ENCODE measurements around the gene CTNND2. TPM values are rescaled to one million over a fixed set of nuclear protein-coding genes. Genes with fewer than 3 reads are reported as not detected.

The CTNND2 gene
- total and polyA plus RNA-seq, 5 experiments from 2014 or later: not detected

DNA sequence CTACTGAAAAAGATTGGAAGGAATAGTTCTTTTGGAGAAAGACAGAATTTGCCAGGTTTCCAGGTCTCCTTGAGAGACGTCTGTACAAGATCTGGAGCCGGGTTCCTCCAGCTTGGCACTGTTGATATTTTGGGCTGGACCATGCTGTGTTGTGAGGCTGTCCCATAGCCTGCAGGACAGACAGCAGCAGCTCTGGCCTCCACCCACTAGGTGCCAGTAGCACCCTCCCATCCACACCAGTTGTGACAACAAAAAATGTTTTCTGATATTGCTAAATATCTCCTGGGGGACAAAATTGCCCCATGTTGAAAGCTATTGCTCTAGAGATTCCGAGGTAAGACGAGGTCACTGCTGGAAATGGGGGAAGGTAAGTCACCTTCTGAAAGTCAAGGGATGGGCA lies 855.5 kb downstream of the CTNND2 start:
- Mint-ChIP-seq H3K4me3 (no peak overlapping the region), H3K36me3 (no peaks in the 10 kb centered on the region), H3K9me3 (no peaks in the 10 kb centered on the region), H3K4me1 (no peaks in the 10 kb centered on the region), H3K27ac (no peak overlapping the region), H3K27me3 (peaks cover 0 to 10% (median 1%) of the 10 kb centered on the region in 5 donors)
- POLR2A ChIA-PET: no interaction called here
- no peak for ATAC-seq
- no peak for DNase-seq

DNA sequence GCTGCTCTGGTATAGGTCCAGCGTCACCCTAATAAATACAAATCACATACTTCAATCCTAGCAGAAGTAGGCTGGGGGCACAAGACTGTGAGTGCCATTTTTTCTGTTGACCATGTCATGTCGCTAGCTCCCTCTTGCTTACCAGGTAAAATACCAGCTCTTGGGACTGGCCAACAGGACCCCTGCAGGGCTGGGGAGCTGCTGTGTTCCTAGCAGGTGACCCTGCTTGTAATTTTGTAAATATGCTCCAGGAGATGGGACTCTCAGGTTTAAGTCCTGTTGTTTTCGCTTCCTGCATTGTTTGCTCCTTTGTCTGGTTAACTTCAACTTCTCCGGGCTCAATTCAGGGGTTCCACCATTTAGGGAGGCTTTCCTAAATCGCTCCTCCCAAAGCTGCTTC lies 856.6 kb downstream of the CTNND2 start:
- Mint-ChIP-seq H3K27me3 (peaks cover 0 to 10% (median 1%) of the 10 kb centered on the region in 5 donors), H3K36me3 (no peaks in the 10 kb centered on the region), H3K9me3 (no peaks in the 10 kb centered on the region), H3K4me3 (no peak overlapping the region), H3K4me1 (no peaks in the 10 kb centered on the region), H3K27ac (no peak overlapping the region)
- POLR2A ChIA-PET: no interaction called here
- ATAC-seq: no peak
- DNase-seq: no peak

DNA sequence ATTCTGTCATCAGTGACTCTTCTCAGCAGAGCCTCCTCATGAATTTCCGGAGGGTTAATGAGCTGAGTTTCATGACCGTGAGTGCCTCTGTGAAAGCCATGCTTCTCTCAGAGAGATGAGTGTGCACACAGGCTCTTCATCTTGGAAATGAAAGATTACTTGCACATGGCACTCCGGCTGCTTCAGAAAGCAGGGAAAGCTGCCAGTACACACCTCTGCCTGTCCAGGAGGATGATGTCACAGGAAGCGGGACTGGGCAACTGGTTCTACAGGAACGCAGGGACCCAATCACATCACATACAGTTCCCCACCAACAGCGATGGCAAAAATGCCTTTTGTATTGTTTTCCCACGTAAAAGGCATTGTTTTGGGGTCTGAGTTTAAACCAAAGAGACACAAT lies 857.2 kb downstream of the CTNND2 start:
- Mint-ChIP-seq H3K4me3 (no peak overlapping the region), H3K36me3 (no peaks in the 10 kb centered on the region), H3K4me1 (no peaks in the 10 kb centered on the region), H3K27ac (no peak overlapping the region), H3K9me3 (no peaks in the 10 kb centered on the region), H3K27me3 (peaks cover 0 to 10% (median 3%) of the 10 kb centered on the region in 5 donors)
- POLR2A ChIA-PET: no interaction called here
- ATAC-seq: no peak
- DNase-seq: no peak

DNA sequence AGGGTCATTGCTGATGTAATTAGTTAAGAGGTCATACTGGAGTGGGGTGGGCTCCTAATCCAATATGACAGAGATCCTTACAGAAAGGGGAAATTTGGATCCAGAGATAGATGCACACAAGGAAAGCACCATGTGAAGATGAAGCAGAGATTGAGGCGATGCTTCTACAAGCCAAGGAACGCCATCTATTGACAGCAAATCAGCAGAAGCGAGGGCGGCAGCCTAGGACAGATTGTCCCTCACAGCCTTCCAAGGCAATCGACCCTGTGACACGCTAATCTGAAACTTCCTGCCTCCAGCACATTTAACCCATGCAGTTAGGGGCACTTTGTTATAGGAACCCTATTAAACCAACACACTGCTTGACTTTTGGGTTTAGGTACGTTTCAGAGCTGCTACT lies 858.1 kb downstream of the CTNND2 start:
- peaks cover 0 to 10% (median 5%) of the 10 kb centered on the region in 5 donors for H3K27me3 Mint-ChIP-seq
- POLR2A ChIA-PET: no interaction called here
- no peaks in the 10 kb centered on the region for H3K9me3 Mint-ChIP-seq
- DNase-seq (no peak), ATAC-seq (no peak)
- H3K36me3 Mint-ChIP-seq: no peaks in the 10 kb centered on the region
- no peak overlapping the region for H3K27ac Mint-ChIP-seq
- no peak overlapping the region for H3K4me3 Mint-ChIP-seq
- no peaks in the 10 kb centered on the region for H3K4me1 Mint-ChIP-seq

DNA sequence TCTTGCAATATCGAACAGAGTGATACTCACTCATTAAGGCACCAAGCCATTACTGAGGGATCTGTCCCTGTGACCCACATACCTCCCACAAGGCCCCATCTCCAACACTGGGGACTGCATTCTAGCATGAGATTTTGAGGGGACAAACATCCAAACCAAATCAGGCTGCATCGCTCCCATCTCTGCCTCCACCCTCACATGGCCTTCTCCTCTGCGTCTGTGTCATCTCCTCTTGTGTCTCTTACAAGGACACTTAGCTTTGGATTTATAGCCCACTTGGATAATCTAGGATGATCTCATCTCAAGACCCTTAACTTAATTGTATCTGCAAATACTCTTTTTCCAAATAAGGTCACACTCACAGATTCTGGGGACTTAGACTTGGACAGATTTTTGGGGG lies 858.8 kb downstream of the CTNND2 start:
- Mint-ChIP-seq H3K27ac (no peak overlapping the region), H3K4me1 (no peaks in the 10 kb centered on the region), H3K27me3 (peaks cover 0 to 10% (median 5%) of the 10 kb centered on the region in 5 donors), H3K9me3 (no peaks in the 10 kb centered on the region), H3K36me3 (no peaks in the 10 kb centered on the region), H3K4me3 (no peak overlapping the region)
- POLR2A ChIA-PET: no interaction called here
- DNase-seq (no peak), ATAC-seq (no peak)

DNA sequence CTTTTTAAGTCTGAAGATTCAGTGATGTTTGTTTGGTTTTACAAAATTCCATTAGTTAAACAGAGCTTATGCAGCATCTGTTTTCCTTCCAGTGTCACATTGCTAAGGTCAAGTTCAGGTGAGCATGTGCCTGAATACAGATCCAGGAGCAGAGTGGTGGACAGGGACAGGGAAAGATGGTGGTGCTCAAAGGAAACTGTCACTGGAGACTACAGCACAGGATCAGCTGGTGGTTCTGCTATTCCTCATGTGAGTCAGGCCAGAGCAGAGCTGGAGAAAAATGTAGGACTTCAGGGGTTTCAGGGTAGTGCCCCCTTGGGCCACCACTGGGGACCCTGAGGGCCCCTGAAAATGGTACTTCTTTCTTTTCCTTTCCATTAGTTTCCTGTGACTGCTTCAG lies 859.7 kb downstream of the CTNND2 start:
- Mint-ChIP-seq H3K27ac (no peak overlapping the region), H3K4me3 (no peak overlapping the region), H3K36me3 (no peaks in the 10 kb centered on the region), H3K27me3 (peaks cover 0 to 10% (median 3%) of the 10 kb centered on the region in 5 donors), H3K4me1 (no peaks in the 10 kb centered on the region), H3K9me3 (no peaks in the 10 kb centered on the region)
- no peak for ATAC-seq
- DNase-seq: no peak
- POLR2A ChIA-PET: no interaction called here

DNA sequence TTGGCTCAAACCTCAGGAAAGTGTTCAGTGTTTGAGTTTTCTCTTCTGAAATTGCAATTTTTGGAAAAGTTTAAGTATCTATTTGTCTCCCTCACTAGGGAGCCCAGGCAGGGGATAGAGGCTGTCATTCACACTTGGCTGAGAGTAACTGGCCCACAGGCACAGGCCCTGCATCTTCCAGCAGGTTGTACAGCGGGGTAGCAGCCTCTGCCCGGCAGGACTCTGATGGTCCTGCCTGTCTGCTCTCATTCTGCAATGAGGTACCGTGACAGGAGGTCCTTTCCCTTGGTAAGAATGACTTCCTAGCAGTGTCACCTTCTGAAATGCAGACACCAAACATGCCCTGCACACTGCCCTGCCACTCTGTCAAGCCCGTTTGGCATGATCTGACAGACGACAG lies 860.4 kb downstream of the CTNND2 start:
- DNase-seq (no peak), ATAC-seq (no peak)
- no peak overlapping the region for H3K4me3 Mint-ChIP-seq
- no peaks in the 10 kb centered on the region for H3K36me3 Mint-ChIP-seq
- POLR2A ChIA-PET: no interaction called here
- no peaks in the 10 kb centered on the region for H3K9me3 Mint-ChIP-seq
- no peaks in the 10 kb centered on the region for H3K4me1 Mint-ChIP-seq
- H3K27me3 Mint-ChIP-seq: peaks cover 0 to 10% (median 3%) of the 10 kb centered on the region in 5 donors
- H3K27ac Mint-ChIP-seq: no peak overlapping the region

DNA sequence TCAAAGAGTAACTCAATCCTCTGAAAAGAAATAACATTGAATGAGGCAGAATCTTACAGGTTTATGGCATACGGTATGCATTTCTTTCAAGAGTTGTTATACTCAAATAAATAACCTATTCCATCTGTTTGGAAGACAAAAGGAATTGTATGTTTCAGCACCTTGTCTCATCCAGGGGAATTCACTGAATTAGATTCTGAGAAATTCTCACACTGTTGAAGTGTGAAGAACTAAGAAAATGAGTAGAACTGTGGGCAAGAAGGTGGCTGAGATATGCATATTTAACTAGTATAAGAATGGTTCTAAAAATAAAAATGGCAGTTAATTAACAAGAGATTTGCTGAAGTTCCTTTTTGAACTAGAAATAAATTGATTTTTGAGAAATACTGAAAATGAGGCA lies 863.9 kb downstream of the CTNND2 start:
- ATAC-seq: no peak
- no peak overlapping the region for H3K4me3 Mint-ChIP-seq
- H3K27ac Mint-ChIP-seq: no peak overlapping the region
- H3K9me3 Mint-ChIP-seq: no peaks in the 10 kb centered on the region
- peaks cover 0 to 19% (median 3%) of the 10 kb centered on the region in 5 donors for H3K27me3 Mint-ChIP-seq
- no peak for DNase-seq
- no peaks in the 10 kb centered on the region for H3K36me3 Mint-ChIP-seq
- no peaks in the 10 kb centered on the region for H3K4me1 Mint-ChIP-seq
- POLR2A ChIA-PET: no interaction called here

DNA sequence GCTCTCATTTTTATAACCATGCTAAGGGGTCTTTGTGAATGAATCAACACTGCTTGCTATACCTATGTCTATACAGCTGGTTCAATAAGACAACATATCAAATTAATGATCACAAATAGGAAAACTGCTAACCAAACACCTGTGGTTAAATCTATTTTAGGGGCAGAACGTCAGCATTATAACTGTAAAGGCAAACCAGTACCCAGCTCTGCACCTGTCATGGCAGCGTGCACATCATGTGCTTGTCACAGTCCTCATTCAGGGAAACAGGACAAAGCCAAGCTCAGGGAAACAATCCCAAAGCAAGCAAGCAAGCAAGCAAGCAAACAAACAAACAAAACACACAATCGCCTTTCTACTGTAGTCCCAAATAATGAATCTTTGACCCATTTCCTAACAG lies 865.5 kb downstream of the CTNND2 start:
- POLR2A ChIA-PET: no interaction called here
- H3K27me3 Mint-ChIP-seq: peaks cover 0 to 22% (median 3%) of the 10 kb centered on the region in 5 donors
- H3K9me3 Mint-ChIP-seq: peaks cover 0 to 3% (median 0%) of the 10 kb centered on the region in 9 donors
- DNase-seq: no peak
- no peaks in the 10 kb centered on the region for H3K36me3 Mint-ChIP-seq
- no peak overlapping the region for H3K27ac Mint-ChIP-seq
- H3K4me1 Mint-ChIP-seq: no peaks in the 10 kb centered on the region
- ATAC-seq: no peak
- H3K4me3 Mint-ChIP-seq: no peak overlapping the region

DNA sequence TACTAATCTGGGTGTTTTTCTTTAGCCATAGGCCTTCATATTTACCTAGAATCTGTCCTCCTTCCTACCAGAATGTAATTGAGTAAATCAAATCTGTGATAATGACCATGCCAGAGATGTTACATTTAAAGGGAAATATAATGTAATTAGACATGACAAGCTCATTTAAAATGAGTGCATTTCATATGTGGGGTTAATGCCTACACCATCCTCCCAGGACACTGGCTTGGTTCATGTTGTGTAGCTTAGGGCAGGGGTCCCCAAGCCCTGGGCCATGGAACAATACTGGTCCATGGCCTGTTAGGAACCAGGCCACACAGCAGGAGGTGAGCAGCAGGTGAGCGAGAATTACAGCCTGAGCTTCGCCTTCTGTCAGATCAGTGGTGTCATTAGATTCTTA lies 866.3 kb downstream of the CTNND2 start:
- Mint-ChIP-seq H3K27me3 (peaks cover 0 to 22% (median 3%) of the 10 kb centered on the region in 5 donors), H3K4me3 (no peak overlapping the region), H3K4me1 (no peaks in the 10 kb centered on the region), H3K36me3 (no peaks in the 10 kb centered on the region), H3K27ac (no peak overlapping the region), H3K9me3 (peaks cover 0 to 3% (median 0%) of the 10 kb centered on the region in 9 donors)
- no peak for DNase-seq
- POLR2A ChIA-PET: no interaction called here
- no peak for ATAC-seq

DNA sequence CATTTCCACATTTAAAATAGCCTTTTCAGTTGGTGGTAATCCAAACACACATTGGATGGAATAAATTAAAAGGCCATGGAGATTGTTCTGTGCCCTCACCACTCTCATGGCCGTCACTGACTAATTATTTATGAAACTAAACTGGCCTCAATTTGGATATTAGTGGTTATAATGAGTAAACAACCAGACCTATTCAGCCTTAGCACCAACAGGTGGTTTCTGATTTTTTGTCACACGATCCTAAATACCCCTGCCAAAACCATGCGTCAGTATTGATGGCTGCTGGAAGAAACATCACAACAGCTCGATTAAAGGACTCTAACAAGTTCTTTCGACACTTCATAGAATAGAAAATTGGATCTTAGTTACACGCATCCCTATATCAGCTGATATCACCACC lies 867.2 kb downstream of the CTNND2 start:
- peaks cover 0 to 22% (median 2%) of the 10 kb centered on the region in 5 donors for H3K27me3 Mint-ChIP-seq
- H3K4me3 Mint-ChIP-seq: no peak overlapping the region
- POLR2A ChIA-PET: no interaction called here
- H3K4me1 Mint-ChIP-seq: no peaks in the 10 kb centered on the region
- ATAC-seq (no peak), DNase-seq (no peak)
- H3K27ac Mint-ChIP-seq: no peak overlapping the region
- H3K36me3 Mint-ChIP-seq: no peaks in the 10 kb centered on the region
- H3K9me3 Mint-ChIP-seq: peaks cover 0 to 6% (median 0%) of the 10 kb centered on the region in 9 donors

DNA sequence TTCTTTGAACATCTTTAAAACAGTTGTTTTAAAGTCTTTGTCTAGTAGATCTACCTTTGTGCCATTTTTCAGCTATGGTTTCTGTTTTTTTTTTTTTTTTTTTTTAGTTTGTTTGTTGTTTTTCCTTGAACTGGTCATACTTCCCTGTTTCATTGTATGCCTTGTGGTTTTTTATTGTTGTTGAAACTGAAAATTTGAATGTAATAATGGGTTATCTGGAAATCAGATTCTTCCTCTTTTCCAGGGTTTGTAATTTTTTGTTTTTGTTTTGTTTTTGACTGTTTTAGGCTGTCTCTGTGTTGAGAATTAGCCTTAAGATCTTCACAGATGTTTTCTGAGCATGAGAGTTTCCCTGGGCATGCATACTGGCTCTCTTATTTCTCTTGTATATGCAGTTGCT lies 873.6 kb downstream of the CTNND2 start:
- Mint-ChIP-seq H3K4me3 (no peak overlapping the region), H3K27me3 (peaks cover 0 to 8% (median 3%) of the 10 kb centered on the region in 5 donors), H3K9me3 (peaks cover 11 to 42% (median 23%) of the 10 kb centered on the region in 9 donors), H3K36me3 (peaks cover 0 to 23% (median 0%) of the 10 kb centered on the region in 3 donors), H3K27ac (no peak overlapping the region), H3K4me1 (no peaks in the 10 kb centered on the region)
- ATAC-seq: no peak
- DNase-seq: no peak
- POLR2A ChIA-PET: no interaction called here

DNA sequence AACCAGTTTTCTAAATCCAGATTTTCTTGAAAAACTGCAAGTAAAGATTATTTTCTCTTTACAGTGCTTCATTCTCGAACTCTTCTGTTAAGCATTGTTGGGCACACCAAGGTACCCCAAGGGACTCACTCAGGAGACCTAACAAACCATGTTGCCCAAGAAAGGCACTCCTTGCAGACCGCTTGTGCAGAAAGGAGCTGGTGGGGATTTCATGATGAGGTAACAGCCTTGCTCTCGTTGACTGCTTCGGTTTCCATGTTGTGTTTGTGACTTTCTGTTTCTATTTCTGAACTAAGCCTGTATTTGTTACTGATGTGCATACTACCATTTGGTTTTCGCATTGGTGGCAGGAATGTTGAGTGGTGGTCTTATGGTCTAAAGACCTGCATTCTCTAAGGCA lies 876.6 kb downstream of the CTNND2 start:
- ATAC-seq: no peak
- Mint-ChIP-seq H3K27ac (no peak overlapping the region), H3K27me3 (peaks cover 0 to 11% (median 3%) of the 10 kb centered on the region in 5 donors), H3K9me3 (peaks cover 11 to 42% (median 20%) of the 10 kb centered on the region in 9 donors), H3K4me3 (no peak overlapping the region), H3K36me3 (peaks cover 0 to 23% (median 0%) of the 10 kb centered on the region in 3 donors), H3K4me1 (no peaks in the 10 kb centered on the region)
- DNase-seq: no peak
- POLR2A ChIA-PET: no interaction called here

DNA sequence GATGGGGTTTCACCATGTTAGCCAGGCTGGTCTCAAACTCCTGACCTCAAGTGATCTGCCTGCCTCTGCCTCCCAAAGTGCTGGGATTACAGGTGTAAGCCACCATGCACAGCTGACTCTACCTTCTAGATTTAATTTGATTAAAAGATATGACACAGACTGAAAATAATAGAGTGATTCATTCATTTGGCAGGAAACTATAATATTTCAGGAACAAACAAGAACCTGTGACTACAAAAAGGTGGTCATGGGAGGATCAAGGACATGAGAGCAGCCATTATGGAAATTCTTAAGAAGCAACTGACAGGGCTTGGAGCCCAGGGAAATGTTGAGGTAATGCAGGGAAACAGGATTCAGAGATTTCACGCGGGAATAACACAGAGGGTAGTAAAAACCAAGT lies 877.7 kb downstream of the CTNND2 start:
- peaks cover 0 to 11% (median 9%) of the 10 kb centered on the region in 5 donors for H3K27me3 Mint-ChIP-seq
- H3K4me1 Mint-ChIP-seq: no peaks in the 10 kb centered on the region
- no peak overlapping the region for H3K4me3 Mint-ChIP-seq
- POLR2A ChIA-PET: no interaction called here
- no peak for DNase-seq
- no peak for ATAC-seq
- no peak overlapping the region for H3K27ac Mint-ChIP-seq
- H3K9me3 Mint-ChIP-seq: peaks cover 8 to 31% (median 20%) of the 10 kb centered on the region in 9 donors
- H3K36me3 Mint-ChIP-seq: peaks cover 0 to 23% (median 0%) of the 10 kb centered on the region in 3 donors
